GM19463 (cell line): ENCODE measurements around the gene P2RY8.
"Not testable (repeated sequence)": the region's sequence is repeated elsewhere in the genome, so short reads cannot be mapped to it uniquely, and the experiment has no call there.

Experiments used
- ATAC-seq: cut with Tn5 transposase; IDR thresholded peaks from one replicate; pipeline ENCODE4 v1.9.1; 2021; ENCODE audit warnings: mild to moderate bottlenecking, moderate library complexity; ENCODE audit not compliant: unreplicated experiment

Gene P2RY8

GRCh38 chrX:1466232-1466661, 70.7 kb downstream of the P2RY8 start:
- ATAC-seq, result no peak

DNA sequence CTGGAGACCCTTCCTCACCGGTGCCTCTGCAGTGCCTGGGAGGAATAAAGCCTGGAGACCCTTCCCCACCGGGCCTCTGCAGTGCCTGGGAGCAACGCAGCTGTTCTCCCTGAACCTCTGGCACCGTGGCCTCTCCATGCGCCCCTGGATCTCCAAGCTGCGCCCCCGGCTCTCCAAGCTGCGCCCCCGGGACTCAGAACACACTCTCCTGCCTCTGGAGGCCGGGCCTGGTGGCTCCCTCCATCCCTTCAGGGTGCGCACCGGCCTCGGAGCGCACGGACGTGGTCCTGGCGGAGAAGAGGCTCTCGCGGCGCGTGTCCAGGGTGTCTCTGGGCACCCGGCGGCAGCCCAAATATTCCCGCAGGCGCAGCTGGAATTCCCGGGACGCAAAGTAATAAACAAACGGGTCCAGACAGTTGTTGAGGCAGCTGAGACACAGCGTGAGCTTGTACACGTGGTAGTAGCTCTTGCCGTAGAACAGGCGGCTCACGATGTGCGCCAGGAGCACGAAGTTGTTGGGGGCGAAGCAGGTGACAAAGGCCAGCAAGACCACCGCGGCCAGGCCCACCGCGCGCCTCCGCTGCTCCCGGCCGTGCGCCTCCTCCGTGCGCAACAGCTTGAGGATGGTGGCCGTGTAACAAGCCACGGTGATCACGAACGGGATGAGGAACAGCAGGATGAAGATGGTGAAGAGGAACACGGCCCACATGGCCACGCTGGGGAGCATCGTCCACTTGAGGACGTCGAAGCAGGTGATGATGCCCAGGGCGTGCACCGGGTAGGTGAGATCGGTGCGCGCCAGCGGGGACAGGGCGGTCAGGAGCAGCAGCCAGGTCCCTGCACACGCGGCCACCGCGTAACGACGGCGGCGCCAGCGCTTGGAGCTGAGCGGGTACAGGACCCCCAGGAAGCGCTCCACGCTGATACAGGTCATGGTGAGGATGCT, 71.4 kb downstream of the P2RY8 start:
- no peak for ATAC-seq

DNA sequence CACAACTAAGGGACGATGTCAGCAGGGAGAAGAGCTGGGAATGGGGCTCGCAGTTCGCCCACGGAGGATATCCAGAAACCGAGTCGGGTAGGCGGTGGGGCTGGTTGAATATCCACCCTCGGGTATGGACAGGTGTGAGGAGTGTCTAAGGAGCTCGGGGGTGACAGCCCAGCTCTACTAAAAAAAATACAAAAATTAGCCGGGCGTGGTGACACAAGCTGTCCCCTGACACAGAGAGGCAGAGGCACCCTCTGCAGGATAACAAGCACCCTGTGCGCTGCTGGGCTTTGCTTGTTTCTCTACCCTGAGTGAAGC, 72.1 kb downstream of the P2RY8 start:
- ATAC-seq, result no peak

- ATAC-seq, result no peak
Observed at GRCh38 chrX:1464041-1464970, 72.7 kb downstream of the P2RY8 start.

DNA sequence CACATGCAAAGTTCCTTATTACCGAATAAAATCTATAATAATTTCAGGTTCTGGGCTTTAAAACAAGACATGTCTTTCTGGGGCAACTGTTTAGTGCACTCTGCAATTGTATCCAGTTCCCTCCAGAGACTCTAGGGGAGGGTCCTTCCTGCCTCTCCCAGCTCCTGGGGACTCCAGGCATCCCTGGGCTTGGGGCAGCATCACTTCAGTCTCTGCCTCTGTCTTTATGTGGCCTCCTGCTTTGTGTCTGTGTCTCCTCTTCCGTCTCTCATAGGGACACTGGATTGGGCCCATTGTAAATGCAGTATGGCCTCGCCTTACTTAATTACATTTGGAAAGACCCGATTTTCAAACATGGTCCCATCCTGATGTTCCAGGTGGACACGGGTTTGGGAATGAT, 73.4 kb downstream of the P2RY8 start:
- ATAC-seq, result no peak

DNA sequence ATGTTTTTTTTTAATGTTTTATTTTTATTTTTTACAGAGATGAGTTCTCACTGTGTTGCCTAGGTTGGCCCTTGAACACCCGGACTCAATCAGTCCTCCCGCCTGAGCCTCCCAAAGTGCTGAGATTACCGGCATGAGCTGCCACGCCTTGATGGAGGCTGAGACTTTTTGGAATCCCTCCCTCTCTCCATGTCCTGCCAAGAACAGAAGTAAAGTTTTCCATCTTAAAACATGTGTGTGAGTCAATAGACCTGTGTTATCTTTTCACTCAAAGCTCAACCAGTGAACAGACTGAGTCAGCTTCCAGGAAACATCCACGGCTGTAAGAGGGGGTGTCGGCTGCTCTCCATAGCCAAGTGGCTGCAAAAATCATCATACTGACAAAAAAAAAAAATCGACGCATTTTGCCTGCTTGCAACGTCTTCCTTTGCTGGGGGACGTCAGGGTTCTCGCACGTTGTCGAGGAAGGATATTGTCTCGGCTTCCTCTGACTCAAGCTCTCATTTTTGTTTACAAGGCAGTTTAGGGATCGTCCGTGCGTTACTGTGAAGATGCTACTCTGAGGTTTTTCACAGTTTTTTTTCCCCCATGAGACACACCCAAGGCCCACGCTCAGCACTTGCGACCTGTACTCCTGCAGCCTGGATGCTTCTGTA, 74.3 kb downstream of the P2RY8 start:
- no peak for ATAC-seq

DNA sequence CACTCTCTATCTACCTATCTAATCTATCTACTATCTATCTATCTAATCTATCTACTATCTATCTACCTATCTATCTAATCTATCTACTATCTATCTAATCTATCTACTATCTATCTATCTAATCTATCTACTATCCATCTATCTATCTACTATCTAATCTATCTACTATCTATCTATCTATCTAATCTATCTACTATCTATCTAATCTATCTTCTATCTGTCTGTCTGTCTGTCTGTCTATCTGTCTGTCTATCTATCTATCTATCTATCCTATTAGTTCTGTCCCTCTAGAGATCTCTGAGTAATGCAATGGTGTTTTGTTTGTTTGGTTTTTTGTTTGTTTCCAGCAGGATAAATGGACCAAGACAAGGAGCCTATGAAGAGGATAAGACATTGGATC, 74.9 kb downstream of the P2RY8 start:
- ATAC-seq, result no peak

- ATAC-seq, result no peak
Observed at GRCh38 chrX:1455948-1456280, 81.1 kb downstream of the P2RY8 start.

- ATAC-seq, result peak; percentile 35
Observed at GRCh38 chrX:1453951-1454785, 82.8 kb downstream of the P2RY8 start.

GRCh38 chrX:1453395-1453783, 83.6 kb downstream of the P2RY8 start:
- peak; percentile 6 for ATAC-seq

DNA sequence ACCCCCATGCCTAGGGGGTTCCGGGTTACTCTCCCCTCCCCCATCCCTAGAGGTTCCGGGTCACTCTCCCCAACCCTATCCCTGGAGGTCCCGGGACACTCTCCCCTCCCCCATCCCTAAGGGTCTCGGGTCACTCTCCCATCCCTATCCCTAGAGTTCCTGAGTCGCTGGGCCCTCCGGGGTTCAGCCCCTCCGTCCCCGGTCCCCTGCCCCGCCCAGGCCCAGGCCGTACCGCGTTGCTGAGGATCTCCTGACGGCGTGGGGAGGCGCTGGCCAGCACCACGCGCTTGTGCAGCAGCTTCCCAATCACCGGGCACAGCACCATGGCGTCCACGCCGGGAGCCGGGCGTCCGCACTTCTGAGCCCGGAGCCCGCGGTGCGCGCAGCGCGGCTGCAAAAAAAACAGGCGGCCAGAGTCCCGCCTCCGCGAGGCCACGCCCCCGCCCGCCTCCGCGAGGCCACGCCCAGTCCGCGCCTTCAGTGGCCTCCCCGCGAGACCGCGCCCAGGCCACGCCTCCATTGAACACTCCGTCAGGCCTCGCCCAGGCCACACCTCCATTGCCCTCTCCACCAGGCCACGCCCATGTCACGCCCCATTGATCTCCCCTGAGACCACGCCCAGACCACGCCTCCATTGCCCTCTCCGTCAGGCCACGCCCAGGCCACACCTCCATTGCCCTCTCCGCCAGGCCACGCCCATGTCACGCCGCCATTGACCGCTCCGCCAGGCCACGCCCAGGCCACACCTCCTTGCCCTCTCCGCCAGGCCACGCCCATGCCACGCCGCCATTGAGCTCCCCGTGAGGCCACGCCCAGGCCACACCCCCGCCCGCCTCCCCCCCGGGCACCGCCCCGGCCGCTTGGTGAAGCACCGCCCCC, 84.2 kb downstream of the P2RY8 start, which contains the start of gene ASMTL:
Gene ASMTL, minus strand, starts transcription at position 394 of the 879 bp plus-strand sequence. Its CDS starts 69 bp downstream, at position 325.
- ATAC-seq, result peak; percentile 68

DNA sequence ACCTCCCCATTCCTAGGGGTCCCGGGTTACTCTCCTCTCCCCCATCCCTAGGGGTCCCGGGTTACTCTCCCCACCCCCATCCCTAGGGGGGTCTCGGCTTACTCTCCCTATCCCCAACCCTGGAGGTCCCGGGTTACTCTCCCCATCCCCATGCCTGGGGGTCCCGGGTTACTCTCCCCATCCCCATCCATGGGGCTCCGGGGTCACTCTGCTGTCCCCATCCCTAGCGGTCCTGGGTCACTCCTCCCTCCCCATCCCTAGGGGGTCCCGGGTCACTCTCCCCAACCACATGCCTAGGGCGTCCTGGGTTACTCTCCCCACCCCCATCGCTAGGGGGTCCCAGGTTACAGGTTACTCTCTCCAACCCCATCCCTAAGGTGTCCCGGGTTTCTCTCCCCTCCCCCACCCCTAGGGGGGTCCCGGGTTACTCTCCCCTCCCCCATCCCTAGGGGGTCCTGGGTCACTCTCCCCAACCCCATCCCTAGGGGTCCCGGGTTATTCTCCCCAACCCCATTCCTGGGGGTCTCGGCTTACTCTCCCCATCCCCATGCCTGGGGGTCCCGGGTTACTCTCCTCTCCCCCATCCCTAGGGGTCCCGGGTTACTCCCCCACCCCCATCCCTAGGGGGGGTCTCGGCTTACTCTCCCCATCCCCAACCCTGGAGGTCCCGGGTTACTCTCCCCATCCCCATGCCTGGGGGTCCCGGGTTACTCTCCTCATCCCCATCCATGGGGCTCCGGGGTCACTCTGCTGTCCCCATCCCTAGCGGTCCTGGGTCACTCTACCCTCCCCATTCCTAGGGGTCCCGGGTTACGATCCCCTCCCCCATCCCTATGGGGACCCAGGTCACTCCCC, 85.1 kb downstream of the P2RY8 start:
- ATAC-seq, result no peak

DNA sequence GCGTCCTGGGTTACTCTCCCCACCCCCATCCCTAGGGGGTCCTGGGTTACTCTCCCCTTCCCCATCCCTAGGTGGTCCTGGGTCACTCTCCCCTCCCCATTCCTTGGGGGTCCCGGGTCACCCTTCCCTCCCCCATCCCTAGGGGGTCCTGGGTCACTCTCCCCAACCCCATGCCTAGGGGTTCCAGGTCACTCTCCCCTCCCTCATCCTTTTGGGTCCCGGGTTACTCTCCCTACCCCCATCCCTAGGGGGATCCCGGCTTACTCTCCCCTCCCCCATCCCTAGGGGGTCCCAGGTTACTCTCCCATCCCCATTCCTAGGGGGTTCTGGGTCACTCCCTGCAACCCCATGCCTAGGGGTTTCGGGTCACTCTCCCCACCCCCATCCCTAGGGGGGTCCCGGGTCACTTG, 85.7 kb downstream of the P2RY8 start:
- ATAC-seq, result no peak

GRCh38 chrX:1450361-1451161, 86.4 kb downstream of the P2RY8 start:
- no peak for ATAC-seq

DNA sequence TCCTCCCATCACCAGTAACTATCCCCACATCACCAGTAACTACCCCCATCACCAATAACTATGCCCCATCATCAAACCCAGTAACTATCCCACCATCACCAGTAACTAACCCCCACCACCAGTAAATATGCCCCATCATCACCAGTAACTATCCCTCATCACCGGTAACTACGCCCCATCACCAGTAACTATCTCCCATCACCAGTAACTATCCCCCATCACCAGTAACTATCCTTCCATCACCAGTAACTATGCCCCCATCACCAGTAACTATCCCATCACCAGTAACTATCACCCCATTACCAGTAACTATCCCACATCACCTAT, 87.2 kb downstream of the P2RY8 start:
- no peak for ATAC-seq

- no peak for ATAC-seq
Observed at GRCh38 chrX:1449036-1449822, 87.8 kb downstream of the P2RY8 start.

GRCh38 chrX:1448573-1449001, 88.4 kb downstream of the P2RY8 start:
- ATAC-seq, result not testable (repeated sequence)
